Measurements from ENCODE around the gene REN. TPM values are rescaled to one million over a fixed set of nuclear protein-coding genes. Genes with fewer than 3 reads are reported as not detected.
A peak's percentile ranks its signal among the peaks of the same experiment; 100 is the strongest.

The REN gene
- total RNA-seq, 3 donors from 2014 or later: not detected

DNA sequence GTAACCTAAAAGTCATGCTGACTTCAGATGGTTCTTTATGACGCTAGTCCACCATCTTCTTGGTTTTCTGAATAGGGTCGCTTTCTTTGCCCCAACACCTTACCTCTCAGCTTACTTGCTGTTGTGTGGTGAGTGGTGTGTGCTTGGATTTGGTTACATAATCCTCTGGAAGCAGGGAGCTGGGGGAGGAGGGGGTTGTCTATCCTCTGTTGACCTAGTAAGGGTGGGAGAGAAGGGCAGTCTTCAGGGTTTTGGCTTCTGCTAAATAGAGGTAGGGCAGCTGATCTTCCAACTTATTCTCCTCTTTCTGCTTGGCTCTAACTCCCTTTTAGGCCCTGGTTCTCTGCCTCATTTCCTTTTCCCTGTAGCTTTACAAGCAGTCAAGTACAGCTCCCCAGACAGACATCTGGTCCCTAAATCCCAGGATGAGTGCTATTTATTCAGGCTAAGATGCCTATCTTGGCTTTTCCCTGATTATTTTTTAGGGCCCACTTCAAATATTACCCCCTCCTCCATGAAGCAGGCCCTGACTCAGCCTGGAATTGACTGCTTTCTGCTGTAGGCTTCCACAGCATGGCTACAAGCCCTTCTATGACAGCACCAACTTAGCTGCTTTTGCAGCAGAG is 6.4 kb upstream of the REN start:
- no peaks in the 10 kb centered on the region for H3K4me1 ChIP-seq
- no peak overlapping the region for H3K27ac ChIP-seq
- no peak overlapping the region for H3K4me3 ChIP-seq
- DNase-seq (ENCODE audit: low spot score in 2 of 2): no peak
- H3K36me3 ChIP-seq: no peaks in the 10 kb centered on the region
- TF ChIP-seq POLR2A (IDR thresholded peaks at IDR 0.05): no peak
- no peak for TF ChIP-seq POLR2AphosphoS5 (IDR thresholded peaks at IDR 0.05)
- peaks cover 14 to 19% of the 10 kb centered on the region in 2 donors for H3K9me3 ChIP-seq
- H3K27me3 ChIP-seq: no peaks in the 10 kb centered on the region
- intact Hi-C loops (cut with DNase I; ENCODE audit: low total_unique reads): no loop called here

DNA sequence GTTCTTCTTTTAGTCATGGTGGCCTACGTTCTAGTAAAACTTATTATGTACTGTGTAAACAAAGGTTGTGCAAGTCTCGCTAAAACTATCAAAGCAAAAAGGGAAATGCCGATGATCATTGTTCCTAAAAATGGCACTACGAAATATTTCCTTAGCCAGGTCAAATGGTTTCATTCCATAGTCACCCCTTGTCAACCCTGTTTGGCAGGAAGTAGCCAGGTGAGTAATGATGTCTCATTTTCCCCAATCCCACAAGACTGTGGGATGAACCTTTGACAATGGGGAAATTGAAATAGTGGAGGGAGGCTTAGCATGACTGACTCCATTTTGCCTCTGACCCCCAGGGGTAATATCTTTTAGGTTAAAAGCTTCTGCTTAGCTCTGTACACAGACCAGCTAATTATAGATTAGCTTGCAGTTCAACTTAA is 5.6 kb upstream of the REN start:
- Histone ChIP-seq H3K36me3 (no peaks in the 10 kb centered on the region), H3K9me3 (peaks cover 14 to 19% of the 10 kb centered on the region in 2 donors), H3K4me1 (no peaks in the 10 kb centered on the region)

DNA sequence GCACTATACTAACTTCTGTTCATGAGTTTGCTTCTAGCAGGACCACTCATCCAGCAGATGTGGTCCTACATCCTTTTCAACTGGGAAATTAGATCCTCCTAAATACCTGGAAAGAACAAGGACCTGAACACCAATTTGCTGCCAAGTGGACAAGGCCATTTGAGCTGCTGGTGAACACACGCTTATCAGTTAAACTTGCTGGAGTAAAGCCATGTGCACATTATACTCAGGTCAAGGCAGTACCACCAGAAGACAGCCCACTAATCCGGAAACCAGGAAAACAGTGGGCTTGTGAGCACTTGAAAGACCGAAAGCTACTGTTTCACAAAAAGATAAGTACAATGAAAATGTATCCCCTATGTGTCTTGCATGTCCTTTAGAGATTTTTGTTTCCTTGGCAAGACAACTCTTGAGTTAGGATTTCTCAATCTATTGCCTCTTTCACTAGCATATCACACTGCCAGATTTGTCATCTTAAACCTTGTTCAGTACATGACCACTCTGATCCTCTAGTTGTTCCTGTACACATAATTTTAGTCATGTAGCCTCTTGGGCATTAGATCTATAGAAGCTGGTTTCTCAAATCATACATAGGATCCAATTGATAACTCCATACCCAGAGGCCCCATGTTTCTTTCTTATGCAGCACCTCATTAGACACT is 4.5 kb upstream of the REN start:
- H3K27me3 ChIP-seq: no peaks in the 10 kb centered on the region
- TF ChIP-seq POLR2A (IDR thresholded peaks at IDR 0.05): no peak
- no peak for TF ChIP-seq POLR2AphosphoS5 (IDR thresholded peaks at IDR 0.05)
- TF ChIP-seq, protein P1, sequence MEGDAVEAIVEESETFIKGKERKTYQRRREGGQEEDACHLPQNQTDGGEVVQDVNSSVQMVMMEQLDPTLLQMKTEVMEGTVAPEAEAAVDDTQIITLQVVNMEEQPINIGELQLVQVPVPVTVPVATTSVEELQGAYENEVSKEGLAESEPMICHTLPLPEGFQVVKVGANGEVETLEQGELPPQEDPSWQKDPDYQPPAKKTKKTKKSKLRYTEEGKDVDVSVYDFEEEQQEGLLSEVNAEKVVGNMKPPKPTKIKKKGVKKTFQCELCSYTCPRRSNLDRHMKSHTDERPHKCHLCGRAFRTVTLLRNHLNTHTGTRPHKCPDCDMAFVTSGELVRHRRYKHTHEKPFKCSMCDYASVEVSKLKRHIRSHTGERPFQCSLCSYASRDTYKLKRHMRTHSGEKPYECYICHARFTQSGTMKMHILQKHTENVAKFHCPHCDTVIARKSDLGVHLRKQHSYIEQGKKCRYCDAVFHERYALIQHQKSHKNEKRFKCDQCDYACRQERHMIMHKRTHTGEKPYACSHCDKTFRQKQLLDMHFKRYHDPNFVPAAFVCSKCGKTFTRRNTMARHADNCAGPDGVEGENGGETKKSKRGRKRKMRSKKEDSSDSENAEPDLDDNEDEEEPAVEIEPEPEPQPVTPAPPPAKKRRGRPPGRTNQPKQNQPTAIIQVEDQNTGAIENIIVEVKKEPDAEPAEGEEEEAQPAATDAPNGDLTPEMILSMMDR (IDR thresholded peaks at IDR 0.05): no peak
- peaks cover 14 to 19% of the 10 kb centered on the region in 2 donors for H3K9me3 ChIP-seq
- no peaks in the 10 kb centered on the region for H3K4me1 ChIP-seq
- intact Hi-C loops (cut with DNase I; ENCODE audit: low total_unique reads): no loop called here
- DNase-seq (ENCODE audit: low spot score in 2 of 2): no peak
- no peaks in the 10 kb centered on the region for H3K36me3 ChIP-seq
- no peak overlapping the region for H3K4me3 ChIP-seq
- no peak overlapping the region for H3K27ac ChIP-seq

More for the DNA sequence above, 5.6 kb upstream of the REN start:
- H3K4me3 ChIP-seq: no peak overlapping the region
- TF ChIP-seq, protein P1 (IDR thresholded peaks at IDR 0.05): no peak
- TF ChIP-seq POLR2AphosphoS5 (IDR thresholded peaks at IDR 0.05): peak in 1 of 3 donors; percentile 34
- no peak overlapping the region for H3K27ac ChIP-seq
- no peaks in the 10 kb centered on the region for H3K27me3 ChIP-seq
- no peak for DNase-seq (ENCODE audit: low spot score in 2 of 2)
- intact Hi-C loops (cut with DNase I; ENCODE audit: low total_unique reads): no loop called here

DNA sequence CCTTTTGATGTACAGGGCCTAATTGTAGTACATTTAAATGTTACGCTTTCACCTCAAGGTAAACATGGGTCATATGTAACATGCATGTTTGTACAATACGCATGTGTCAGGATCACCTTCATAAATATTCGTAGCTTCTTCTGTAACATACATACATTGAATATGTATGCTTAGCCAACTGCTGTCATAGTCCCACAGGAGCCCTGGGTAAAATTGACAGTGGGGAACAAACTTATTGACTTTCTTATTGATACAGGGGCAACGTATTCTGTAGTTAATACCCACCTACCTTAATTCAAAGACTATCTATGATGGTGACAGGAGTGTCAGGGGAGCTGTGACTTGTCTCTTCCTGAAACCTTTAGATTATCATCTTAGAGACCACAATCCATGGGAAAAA is 3.7 kb upstream of the REN start:
- Histone ChIP-seq H3K27me3 (no peaks in the 10 kb centered on the region), H3K9me3 (peaks cover 14 to 19% of the 10 kb centered on the region in 2 donors), H3K27ac (no peak overlapping the region), H3K4me1 (no peaks in the 10 kb centered on the region), H3K36me3 (no peaks in the 10 kb centered on the region), H3K4me3 (no peak overlapping the region)
- DNase-seq (ENCODE audit: low spot score in 2 of 2): no peak
- no peak for TF ChIP-seq POLR2A (IDR thresholded peaks at IDR 0.05)
- TF ChIP-seq POLR2AphosphoS5 (IDR thresholded peaks at IDR 0.05): no peak
- TF ChIP-seq, protein P1 (IDR thresholded peaks at IDR 0.05): no peak
- intact Hi-C loops (cut with DNase I; ENCODE audit: low total_unique reads): loop anchor here (10.0 kb wide), 1 partner anchor 195 kb away; no protein-coding TSS in a partner anchor

DNA sequence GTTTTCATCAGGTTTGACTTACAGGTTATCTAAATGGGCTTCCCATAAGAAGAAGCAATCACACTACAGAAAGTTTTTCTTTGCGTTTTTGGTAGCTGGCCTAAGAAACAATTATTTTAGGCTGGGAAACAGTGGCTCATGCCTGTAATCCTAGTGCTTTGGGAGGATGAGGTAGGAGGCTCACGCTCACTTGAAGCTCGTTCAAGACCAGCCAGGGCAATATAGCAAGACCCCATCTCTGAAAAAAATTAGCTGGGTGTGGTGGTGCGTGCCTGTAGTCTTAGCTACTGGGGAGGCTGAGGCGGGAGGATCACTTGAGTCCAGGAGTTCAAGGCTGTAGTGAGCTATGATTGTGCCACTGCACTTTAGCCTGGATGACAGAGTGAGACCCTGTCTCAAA is 1.6 kb upstream of the REN start:
- H3K9me3 ChIP-seq: peaks cover 14 to 19% of the 10 kb centered on the region in 2 donors
- H3K4me3 ChIP-seq: no peak overlapping the region
- no peak for DNase-seq (ENCODE audit: low spot score in 2 of 2)
- intact Hi-C loops (cut with DNase I; ENCODE audit: low total_unique reads): loop anchor here (10.0 kb wide), 1 partner anchor 197 kb away; no protein-coding TSS in a partner anchor
- no peaks in the 10 kb centered on the region for H3K27me3 ChIP-seq
- no peak for TF ChIP-seq POLR2AphosphoS5 (IDR thresholded peaks at IDR 0.05)
- no peak for TF ChIP-seq POLR2A (IDR thresholded peaks at IDR 0.05)
- TF ChIP-seq, protein P1 (IDR thresholded peaks at IDR 0.05): no peak
- H3K27ac ChIP-seq: no peak overlapping the region
- no peaks in the 10 kb centered on the region for H3K36me3 ChIP-seq
- no peaks in the 10 kb centered on the region for H3K4me1 ChIP-seq

Measured in breast epithelium (tissue), 4 donors.